T47D (cell line): ENCODE measurements around the gene ARHGEF2.

ENCODE experiments used
- DNase-seq, 2 experiments: peaks; one replicate each; pipeline versions ENCODE4 v3.0.0 to v3.0.0-alpha.2; 2011 to 2012; ENCODE audit warnings: low read depth in 1 of 2, low spot score in 1 of 2
- JUND ChIP-seq: IDR thresholded peaks from 2 replicates; pipeline ENCODE4 v1.6.1; 2012; ENCODE audit warnings: low read depth
- in situ Hi-C: cut with HindIII; loops from 2 replicates; pipeline ENCODE4 v1.10.0; 2016; ENCODE audit warnings: low sequenced_read_pairs, low pct_unique_long_range_greater_than_20kb

ARHGEF2 gene

DNA sequence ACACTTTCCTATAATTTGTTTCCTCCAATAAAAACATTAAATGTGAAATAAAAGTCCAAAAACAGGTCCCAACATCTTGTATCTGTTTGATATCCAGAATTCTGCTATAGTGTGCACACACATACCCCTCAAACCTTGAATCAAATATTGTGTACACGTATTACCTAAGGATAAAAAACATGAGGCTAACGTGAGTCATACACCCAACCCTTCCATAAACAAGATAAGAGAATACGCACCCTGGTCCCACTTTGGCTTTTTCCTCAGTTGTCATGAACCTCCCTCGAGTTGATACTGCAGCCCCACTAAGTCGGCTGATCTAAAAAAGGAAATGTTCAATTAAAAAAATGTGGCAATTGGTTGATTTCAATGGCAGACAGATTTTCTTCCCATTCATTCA, 49.3 kb downstream of the ARHGEF2 start:
- in situ Hi-C loops = no loop called here
- DNase-seq = no peak
- TF ChIP-seq JUND = no peak

DNA sequence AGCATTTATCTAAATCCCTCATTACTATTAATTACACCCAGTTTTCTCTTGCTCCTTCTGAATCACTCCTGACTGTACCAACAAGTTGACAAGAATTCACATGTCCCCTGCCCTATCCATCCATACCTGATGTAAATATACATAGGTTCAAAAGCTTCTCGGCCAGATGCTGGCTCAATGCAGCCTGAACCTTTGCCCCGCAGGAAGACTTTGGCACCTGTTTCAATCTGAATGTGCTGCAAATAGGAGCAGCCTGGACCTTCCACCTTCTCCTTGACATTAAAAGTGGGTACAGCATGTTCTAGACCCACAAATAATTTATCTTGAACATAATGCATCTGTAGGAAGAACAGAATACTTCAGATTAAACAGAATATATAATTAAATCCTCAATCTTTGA, 52.8 kb downstream of the ARHGEF2 start:
- DNase-seq = no peak
- in situ Hi-C loops = no loop called here
- TF ChIP-seq JUND = no peak

DNA sequence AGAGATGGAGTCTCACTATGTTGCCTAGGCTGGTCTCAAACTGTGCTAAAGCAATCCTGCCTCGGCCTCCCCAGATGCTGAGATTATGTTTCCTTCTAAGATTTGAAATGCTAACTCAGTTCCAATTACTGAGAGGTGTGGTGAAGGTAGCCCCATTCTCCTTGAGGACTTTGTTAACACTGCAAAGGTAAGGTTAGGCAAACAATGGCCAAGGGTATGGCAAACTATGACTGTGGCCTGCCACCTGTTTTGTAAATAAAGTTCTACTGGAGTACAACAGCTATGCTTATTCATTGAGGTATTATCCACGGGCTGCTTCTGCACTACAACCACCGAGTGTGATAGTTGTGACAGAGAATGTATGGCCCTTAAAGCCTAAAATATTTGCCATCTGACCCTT, 57.6 kb downstream of the ARHGEF2 start:
- in situ Hi-C loops = no loop called here
- no peak for TF ChIP-seq JUND
- no peak for DNase-seq

DNA sequence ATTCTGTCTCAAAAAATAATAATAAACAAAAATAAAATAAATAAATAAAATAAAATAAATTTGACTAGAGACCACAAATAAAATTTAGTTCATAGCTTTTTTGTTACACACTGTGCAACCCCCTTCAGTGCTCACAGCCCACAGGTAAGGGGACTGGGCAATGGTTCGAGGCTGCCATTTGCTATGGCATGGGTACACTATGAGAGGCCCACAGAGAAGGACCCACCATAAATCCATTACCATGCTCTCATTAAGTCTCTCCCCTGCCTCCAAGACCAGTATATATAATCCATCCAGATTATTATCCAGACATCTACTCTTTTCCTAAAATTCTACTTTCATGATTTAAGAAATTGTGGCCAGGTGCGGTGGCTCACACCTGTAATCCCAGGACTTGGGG, 58.5 kb downstream of the ARHGEF2 start:
- no peak for TF ChIP-seq JUND
- in situ Hi-C loops = no loop called here
- no peak for DNase-seq

DNA sequence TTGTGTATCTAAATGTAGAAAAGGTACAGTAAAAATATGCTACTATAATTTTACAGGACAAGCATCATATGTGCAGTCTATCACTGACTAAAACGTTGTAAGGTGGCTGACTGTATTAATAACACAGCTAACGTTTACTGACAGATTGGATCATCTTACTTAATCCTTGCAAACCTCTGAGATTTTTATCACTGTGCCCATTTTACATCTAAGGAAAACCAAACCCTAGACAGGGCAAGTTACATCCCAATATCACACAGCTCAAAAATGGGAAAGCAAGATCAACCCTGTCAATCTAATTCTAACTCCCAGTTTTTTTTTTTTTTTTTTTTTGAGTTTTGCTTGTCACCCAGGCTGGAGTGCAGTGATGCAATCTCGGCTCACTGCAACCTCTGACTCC, 59.7 kb downstream of the ARHGEF2 start:
- DNase-seq = no peak
- no peak for TF ChIP-seq JUND
- in situ Hi-C loops = no loop called here

DNA sequence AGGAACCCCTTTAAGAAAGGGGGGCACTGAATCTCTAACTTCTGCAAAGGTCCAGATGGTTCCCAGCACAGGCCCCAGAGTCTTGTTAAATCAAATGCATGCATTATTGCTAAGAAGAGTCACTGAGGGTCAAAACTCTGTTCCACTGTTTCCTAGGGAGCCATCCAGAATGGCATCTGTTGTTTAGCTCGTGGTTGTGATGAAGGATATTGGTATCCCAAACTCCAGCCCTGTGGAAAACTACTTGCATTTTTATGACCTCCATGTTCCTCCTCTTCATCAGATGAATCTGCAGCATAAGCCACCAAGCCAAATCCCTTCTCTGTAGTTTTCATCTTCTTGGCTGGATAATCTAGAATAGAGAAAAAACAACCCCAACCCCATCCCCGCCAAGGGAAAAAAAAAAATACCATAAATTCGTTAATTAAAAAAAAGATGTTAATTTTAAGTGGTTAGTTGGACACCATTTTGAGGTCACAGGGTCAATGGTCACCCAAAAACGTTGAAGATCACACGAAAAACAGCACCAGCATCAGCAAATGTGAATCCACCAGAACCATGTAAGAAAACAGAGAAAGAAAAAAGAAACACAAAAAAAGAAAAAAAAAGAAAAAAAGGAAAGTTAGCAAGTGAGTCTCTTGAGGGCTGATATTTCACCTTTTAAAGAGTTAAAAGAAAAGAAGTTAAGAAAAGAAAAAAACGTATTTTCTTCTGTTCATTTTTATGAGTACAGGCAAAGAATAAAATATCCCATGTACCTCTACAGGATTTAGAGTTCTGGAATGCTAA, 64.2 kb downstream of the ARHGEF2 start:
- in situ Hi-C loops = no loop called here
- TF ChIP-seq JUND = no peak
- no peak for DNase-seq

DNA sequence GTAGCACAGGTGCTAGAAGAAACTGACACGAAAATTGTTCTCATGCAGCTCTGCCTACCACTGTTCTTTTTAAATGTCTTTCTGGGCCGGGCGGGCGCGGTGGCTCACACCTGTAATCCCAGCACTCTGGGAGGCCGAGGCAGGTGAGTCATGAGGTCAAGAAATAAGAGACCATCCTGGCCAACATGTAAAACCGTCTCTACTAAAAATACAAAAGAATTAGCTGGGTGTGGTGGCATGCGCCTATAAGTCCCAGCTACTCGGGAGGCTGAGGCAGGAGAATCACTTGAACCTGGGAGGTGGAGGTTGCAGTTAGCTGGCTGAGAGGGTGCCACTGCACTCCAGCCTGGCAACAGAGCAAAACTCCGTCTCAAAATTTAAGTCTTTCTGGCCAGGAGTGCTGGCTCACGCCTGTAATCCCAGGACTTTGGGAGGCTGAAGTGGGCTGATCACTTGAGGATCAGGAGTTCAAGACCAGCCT, 66.3 kb downstream of the ARHGEF2 start:
- in situ Hi-C loops = no loop called here
- TF ChIP-seq JUND = no peak
- no peak for DNase-seq

DNA sequence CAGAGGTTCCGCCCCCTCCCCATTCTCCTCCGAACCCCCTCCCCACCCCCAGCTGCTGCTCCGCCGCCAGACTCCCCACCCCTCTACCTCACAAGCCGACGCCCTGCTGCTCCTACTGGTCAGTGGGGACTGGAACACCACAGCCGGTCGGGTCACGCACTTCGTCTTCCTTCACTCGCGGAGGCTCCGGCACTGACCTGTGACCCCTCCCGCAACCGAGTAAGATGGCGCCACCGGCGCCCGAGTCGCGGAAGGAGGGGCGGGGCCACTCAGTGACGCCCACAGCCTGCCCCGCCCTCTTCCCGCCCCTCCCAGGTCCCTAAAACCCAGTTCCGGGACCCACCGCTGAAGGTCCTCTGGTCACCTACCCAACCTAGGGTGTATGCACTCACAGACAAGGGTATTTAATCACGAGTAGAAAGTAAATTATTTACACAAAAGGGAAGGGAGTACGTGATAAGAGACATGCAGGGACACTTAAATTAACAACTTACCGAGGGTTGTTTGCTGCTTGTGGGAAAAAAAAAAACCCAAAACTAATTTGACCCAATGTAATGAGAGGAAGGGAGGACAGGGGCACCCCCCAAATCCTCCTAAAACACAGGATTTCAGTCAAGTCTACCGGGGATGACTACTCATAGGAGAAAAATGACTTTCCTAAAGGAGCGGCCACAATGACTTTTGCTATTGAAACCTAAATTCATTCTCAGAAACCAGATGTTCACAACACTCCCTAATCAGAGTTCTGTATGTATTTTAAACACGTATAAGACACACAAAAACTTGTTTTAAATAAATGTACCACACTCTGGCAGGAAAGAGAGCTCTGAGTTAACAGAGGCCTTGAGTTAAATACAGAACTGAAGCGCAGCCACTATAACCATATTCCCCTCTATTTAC, 66.9 kb downstream of the ARHGEF2 start, which contains the start of gene RIT1:
Gene RIT1 (minus strand): TSS at position 194 of the 900 bp plus-strand sequence. CDS start 588 bp downstream, outside the sequence.
- in situ Hi-C loops = no loop called here
- TF ChIP-seq JUND = peak; percentile 63
- peak; percentile 55 to 90 for DNase-seq

DNA sequence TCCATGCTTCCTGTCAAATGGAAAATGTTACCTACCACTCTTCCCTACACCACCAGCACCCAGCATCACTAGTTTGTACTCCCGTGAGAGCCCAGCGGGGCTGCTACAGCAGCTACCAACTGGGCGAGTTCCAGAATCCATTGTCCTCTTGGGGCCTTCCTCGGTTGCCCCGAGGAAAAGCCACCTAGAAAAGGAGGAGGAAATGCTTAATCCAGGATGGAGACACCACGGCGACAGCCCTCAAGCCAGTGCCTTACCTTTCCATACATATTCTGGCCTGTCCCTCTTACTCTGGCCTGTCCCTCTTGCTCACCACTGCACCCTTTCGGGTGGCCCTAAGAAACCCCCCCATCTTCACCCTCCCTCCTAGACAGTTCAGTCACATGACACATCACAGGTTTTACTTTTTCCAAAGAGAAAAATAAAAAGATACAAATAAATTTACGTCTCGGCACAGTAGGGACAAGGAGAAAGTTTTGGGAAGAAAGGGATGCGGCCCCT, 67.7 kb downstream of the ARHGEF2 start:
- TF ChIP-seq JUND = no peak
- in situ Hi-C loops = no loop called here
- peak in 1 of 2 experiments; percentile 67 for DNase-seq

DNA sequence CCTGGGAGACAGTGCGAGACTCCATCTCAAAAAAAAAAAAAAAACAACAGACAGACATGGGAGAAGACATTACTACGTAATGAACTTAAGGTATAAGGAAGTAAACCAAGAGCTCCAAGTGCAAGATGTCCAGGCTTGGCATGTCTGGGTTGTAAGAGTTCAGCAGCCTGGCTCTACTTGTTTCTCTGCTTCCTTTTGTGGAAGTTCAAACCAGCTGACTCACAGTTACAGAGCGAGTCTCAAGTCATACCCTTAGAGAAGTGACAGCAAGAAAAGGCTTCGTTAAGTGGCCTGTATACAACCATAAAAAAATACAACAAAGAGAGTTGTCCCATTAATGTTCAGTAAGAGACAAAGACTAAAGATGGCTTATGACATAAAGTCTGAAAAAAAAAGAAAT, 68.5 kb downstream of the ARHGEF2 start:
- in situ Hi-C loops = no loop called here
- TF ChIP-seq JUND = no peak
- peak; percentile 26 to 94 for DNase-seq

DNA sequence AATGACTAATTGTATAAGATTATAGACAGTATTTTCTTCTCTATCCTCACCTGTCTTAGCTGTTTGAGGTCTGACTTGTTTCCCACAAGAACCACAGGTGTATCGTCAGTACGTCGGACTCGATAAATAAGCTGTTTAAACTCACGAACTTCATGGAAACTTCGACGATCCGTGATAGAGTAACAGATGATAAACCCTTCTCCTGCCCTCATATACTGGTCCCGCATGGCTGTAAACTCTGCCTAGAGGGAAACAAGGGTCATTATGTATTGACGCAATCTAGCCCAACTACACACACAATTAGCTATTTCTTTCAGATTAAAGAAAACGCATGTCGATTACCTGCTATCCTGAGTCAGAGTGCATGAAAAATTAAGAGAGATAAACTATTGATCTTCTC, 74.1 kb downstream of the ARHGEF2 start:
- no peak for TF ChIP-seq JUND
- in situ Hi-C loops = no loop called here

DNA sequence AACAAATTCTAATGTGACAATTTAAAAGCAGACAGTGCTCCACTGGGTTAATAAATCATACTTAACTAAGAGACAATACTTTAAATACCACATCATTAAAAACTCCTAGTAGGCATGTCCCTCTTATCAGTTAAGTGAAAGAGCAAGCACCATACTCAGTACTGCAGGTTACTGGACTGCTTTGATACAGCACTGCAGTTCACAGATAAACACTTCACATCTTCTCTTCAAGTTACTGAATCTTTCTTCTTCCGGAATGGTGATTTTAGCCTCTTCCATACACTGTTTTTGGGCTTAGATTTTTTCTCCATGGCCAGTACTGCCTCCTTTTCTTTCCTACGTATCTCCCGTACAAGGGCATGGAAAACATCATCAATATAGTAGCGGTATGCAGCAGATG, 78.2 kb downstream of the ARHGEF2 start:
- DNase-seq = no peak
- TF ChIP-seq JUND = no peak
- in situ Hi-C loops = no loop called here

More for the DNA sequence above, 74.1 kb downstream of the ARHGEF2 start:
- DNase-seq = no peak

DNA sequence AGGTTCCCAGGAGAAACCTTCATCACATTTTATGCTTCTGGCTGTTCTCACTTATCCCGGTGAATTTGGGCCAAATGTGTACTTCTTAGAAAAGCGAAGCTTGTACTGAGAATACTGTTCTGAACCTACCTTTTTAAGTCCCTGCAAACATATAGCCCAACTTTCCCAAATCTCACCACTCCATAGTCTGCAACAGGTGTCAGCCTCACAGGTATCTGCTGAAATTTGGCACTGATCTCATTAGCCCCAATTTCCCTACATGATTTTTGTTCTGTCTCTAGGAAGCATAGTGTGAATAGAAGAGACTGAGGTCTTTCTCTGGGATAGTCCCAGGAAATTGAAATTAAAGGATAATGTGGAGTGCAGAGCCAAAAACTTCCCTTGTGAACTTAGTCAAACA, 78.7 kb downstream of the ARHGEF2 start:
- in situ Hi-C loops = no loop called here
- no peak for TF ChIP-seq JUND
- DNase-seq = no peak
